PC-9 (cell line): ENCODE measurements around the gene GLIPR2.

ENCODE experiments used
- CTCF ChIP-seq: fragments of 200-600 bp; sonication (generic); conservative IDR thresholded peaks from 2 replicates; pipeline ENCODE4 v1.6.1; 2017; ENCODE audit warnings: mixed run types, antibody characterized with exemption, mild to moderate bottlenecking, moderate library complexity
- EZH2 ChIP-seq: fragments of 200-600 bp; sonication (generic); IDR thresholded peaks from 2 replicates; pipeline ENCODE4 v1.8.0; 2017; ENCODE audit warnings: antibody characterized with exemption, low read depth

- TF ChIP-seq EZH2 (no peak), CTCF (no peak)
These were observed 2.4 kb downstream of the GLIPR2 start for GRCh38 chr9:36138901-36139300.
